Measurements from ENCODE around the gene CFB.

Gene CFB

DNA sequence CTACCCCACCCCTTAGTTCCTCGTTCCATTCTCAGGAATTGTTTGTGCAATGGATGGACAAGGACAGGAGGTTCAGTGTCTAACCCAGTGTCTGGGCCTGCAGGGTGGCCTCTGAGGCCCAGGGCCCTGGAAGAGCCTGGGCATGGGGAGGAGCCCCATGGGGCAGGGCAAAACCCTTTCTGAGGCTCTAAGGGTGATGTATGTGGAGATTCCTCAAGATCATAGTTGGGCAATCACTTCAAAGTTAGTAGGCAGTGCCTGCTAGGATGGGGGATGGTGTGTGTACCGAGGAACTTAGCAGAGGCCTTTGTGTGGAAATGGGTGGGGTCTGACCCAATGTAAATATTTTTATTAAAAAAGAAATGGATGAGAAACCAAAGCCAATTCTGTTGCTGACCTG is 25.1 kb upstream of the CFB start:
- TF ChIP-seq, protein P1, sequence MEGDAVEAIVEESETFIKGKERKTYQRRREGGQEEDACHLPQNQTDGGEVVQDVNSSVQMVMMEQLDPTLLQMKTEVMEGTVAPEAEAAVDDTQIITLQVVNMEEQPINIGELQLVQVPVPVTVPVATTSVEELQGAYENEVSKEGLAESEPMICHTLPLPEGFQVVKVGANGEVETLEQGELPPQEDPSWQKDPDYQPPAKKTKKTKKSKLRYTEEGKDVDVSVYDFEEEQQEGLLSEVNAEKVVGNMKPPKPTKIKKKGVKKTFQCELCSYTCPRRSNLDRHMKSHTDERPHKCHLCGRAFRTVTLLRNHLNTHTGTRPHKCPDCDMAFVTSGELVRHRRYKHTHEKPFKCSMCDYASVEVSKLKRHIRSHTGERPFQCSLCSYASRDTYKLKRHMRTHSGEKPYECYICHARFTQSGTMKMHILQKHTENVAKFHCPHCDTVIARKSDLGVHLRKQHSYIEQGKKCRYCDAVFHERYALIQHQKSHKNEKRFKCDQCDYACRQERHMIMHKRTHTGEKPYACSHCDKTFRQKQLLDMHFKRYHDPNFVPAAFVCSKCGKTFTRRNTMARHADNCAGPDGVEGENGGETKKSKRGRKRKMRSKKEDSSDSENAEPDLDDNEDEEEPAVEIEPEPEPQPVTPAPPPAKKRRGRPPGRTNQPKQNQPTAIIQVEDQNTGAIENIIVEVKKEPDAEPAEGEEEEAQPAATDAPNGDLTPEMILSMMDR (IDR thresholded peaks at IDR 0.05): no peak

DNA sequence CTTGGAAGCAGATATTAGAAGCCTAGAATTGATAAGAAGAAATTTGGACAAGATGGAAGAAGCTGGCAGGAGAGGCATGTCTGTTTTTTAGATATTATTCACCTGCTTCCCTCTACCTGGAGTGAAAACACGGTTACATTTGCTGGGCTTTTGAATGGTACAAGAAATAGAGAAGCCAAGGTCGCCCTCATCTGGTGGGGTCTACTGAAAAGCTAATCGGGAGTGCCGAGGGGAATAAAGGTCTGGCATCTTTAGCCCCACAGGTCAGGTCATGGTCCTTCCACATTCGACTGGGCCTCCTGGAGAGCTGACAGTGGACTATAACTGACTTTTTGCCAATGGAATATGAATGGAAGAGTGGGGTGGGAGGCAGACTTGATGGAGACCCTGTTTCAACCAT is 23.0 kb upstream of the CFB start:
- TF ChIP-seq, protein P1 (IDR thresholded peaks at IDR 0.05): no peak

DNA sequence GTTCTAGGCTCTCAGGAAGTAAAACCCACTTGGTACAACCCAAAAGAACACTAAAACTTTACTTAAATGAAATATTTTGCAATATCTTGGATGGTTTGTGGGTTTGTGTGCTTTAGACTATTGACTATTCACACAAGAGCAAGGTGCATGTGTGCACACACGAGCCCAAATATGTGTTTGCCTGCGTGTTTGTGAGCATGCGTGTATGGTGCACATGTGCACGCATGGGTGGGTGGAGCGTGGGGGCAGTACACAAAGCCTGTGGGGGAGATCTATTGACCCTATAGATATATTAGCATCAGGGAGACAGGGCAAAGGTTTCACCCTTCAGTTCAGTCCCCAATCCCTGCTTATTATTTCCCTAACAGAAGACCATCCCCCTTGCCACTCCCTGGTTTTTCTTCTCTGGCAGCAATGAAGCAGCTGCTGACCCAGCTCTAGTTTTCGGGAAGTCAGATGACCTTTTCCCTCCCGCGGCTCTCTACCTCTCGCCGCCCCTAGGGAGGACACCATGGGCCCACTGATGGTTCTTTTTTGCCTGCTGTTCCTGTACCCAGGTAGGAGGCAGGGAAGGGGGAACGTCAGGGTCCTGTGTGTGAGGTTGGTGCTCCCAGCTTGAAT is 18.5 kb upstream of the CFB start, which contains the start of gene C2:
C2 (plus strand) TSS at position 476 of the 621 bp plus-strand sequence; CDS start at position 512, 36 bp downstream.
- TF ChIP-seq, protein P1 (IDR thresholded peaks at IDR 0.05): no peak

DNA sequence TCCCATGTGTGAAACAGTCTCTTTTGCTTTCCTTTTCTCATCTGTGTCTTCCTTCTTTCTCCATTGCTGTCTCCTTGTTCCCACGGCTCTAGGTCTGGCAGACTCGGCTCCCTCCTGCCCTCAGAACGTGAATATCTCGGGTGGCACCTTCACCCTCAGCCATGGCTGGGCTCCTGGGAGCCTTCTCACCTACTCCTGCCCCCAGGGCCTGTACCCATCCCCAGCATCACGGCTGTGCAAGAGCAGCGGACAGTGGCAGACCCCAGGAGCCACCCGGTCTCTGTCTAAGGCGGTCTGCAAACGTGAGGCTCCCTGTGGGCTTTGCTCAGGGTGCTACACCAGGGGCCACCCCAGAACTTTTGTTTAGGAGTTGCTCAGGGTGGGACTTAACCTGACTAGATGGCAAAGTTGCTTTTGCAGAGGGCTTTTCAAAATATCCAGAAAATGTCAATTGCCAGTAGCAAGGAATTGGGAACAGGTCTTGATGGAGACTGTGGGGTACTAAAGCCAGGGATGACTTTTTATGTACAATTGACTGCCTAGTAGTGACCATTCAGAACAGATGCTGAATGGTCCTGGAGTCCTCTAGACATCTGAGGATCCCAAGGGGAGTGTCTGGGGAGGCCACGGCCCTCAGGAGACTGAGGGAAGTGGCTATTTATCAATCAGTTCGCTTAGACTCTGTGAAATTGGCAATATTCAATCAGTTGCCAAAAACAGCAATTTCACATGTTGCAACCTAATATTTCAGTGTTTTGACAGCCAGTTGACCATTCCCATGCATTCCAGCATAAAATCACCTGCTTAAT is 17.8 kb upstream of the CFB start:
- TF ChIP-seq, protein P1 (IDR thresholded peaks at IDR 0.05): no peak

DNA sequence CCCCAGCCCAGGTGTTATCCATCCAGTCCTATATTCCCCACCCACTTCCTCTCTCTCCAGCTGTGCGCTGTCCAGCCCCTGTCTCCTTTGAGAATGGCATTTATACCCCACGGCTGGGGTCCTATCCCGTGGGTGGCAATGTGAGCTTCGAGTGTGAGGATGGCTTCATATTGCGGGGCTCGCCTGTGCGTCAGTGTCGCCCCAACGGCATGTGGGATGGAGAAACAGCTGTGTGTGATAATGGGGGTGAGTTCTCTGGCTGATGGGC is 17.3 kb upstream of the CFB start:
- TF ChIP-seq, protein P1 (IDR thresholded peaks at IDR 0.05): no peak

DNA sequence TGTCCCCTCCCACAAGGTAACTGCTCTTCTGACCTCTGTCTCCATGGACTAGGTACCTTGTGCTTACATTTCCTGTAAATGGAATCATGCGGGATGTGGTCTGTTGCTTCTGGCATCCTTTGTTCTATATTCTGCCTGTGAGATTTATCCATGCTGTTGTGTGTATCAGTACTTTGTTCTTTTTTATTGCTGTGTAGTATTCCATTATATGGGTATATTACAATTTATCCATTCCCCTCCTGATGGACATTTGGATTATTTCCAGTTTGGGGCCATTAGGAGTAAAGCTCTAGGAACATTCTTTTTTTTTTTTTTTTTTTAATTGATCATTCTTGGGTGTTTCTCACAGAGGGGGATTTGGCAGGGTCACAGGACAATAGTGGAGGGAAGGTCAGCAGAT is 14.9 kb upstream of the CFB start:
- TF ChIP-seq, protein P1 (IDR thresholded peaks at IDR 0.05): no peak

DNA sequence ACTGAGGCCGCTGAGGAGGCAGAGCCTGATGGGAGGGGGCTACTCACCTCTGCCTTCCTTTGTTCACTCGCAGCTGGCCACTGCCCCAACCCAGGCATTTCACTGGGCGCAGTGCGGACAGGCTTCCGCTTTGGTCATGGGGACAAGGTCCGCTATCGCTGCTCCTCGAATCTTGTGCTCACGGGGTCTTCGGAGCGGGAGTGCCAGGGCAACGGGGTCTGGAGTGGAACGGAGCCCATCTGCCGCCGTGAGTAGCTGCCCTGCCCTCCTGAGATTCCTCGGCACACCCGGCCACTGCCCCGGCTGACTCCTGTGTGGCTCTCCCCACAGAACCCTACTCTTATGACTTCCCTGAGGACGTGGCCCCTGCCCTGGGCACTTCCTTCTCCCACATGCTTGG is 12.4 kb upstream of the CFB start:
- TF ChIP-seq, protein P1 (IDR thresholded peaks at IDR 0.05): no peak
